Measurements from ENCODE around the gene ATL2.
"Not testable (repeated sequence)": the region's sequence is repeated elsewhere in the genome, so short reads cannot be mapped to it uniquely, and the experiment has no call there.

ATL2 gene

GRCh38 chr2:38290332-38290731 lies 86.7 kb downstream of the ATL2 start:
- POLR2A ChIA-PET = no interaction called here
- DNase-seq (ENCODE audit: extremely low spot score) = no peak
- TF ChIP-seq CTCF (IDR thresholded peaks at IDR 0.05; ENCODE audit: control extremely low read depth, extremely low read depth, low read depth, missing control alignments) = no peak
- CTCF ChIA-PET = interaction anchor here (1.2 kb wide), 1 partner anchor 16 kb away, joined by 4 read pairs; no protein-coding TSS in a partner anchor

- TF ChIP-seq CTCF (IDR thresholded peaks at IDR 0.05; ENCODE audit: control extremely low read depth, extremely low read depth, low read depth, missing control alignments) = no peak
- ChIA-PET POLR2A (no interaction called here), CTCF (interaction anchor here (1.0 to 2.8 kb wide), 2 partner anchors 11 to 169 kb away, joined by 3 to 7 read pairs; no protein-coding TSS in a partner anchor)
Observed at GRCh38 chr2:38284971-38285370, 92.1 kb downstream of the ATL2 start.

GRCh38 chr2:38281095-38281742 lies 95.9 kb downstream of the ATL2 start:
- no peak for DNase-seq (ENCODE audit: extremely low spot score)
- CTCF ChIA-PET = interaction anchor here (1.5 kb wide), 1 partner anchor 13 kb away, joined by 6 read pairs; no protein-coding TSS in a partner anchor
- TF ChIP-seq CTCF (IDR thresholded peaks at IDR 0.05; ENCODE audit: control extremely low read depth, extremely low read depth, low read depth, missing control alignments) = no peak
- POLR2A ChIA-PET = no interaction called here

More at GRCh38 chr2:38284971-38285370, 92.1 kb downstream of the ATL2 start:
- no peak for DNase-seq (ENCODE audit: extremely low spot score)

GRCh38 chr2:38279201-38279600 lies 97.9 kb downstream of the ATL2 start:
- no peak for TF ChIP-seq CTCF (IDR thresholded peaks at IDR 0.05; ENCODE audit: control extremely low read depth, extremely low read depth, low read depth, missing control alignments)
- DNase-seq (ENCODE audit: extremely low spot score) = no peak
- ChIA-PET POLR2A (no interaction called here), CTCF (interaction anchor here (0.7 to 1.6 kb wide), 5 partner anchors 13 to 769 kb away, joined by 3 to 5 read pairs (median 3); no protein-coding TSS in a partner anchor)

GRCh38 chr2:38278117-38278438 lies 99.0 kb downstream of the ATL2 start:
- CTCF ChIA-PET = interaction anchor here (1.0 to 1.7 kb wide), 2 partner anchors 14 to 401 kb away, joined by 3 to 6 read pairs; no protein-coding TSS in a partner anchor
- POLR2A ChIA-PET; DNase-seq (ENCODE audit: extremely low spot score): not testable (repeated sequence)

GRCh38 chr2:38277245-38278116 lies 99.6 kb downstream of the ATL2 start:
- POLR2A ChIA-PET = no interaction called here
- no peak for TF ChIP-seq CTCF (IDR thresholded peaks at IDR 0.05; ENCODE audit: control extremely low read depth, extremely low read depth, low read depth, missing control alignments)
- no peak for DNase-seq (ENCODE audit: extremely low spot score)
- CTCF ChIA-PET = interaction anchor here (0.9 to 3.6 kb wide), 8 partner anchors 14 to 400 kb away, joined by 3 to 26 read pairs (median 4); partner anchors contain the start of gene CYP1B1

Measured in GM10248 (cell line).